ENCODE measurements around the gene ALLC.

ALLC gene

DNA sequence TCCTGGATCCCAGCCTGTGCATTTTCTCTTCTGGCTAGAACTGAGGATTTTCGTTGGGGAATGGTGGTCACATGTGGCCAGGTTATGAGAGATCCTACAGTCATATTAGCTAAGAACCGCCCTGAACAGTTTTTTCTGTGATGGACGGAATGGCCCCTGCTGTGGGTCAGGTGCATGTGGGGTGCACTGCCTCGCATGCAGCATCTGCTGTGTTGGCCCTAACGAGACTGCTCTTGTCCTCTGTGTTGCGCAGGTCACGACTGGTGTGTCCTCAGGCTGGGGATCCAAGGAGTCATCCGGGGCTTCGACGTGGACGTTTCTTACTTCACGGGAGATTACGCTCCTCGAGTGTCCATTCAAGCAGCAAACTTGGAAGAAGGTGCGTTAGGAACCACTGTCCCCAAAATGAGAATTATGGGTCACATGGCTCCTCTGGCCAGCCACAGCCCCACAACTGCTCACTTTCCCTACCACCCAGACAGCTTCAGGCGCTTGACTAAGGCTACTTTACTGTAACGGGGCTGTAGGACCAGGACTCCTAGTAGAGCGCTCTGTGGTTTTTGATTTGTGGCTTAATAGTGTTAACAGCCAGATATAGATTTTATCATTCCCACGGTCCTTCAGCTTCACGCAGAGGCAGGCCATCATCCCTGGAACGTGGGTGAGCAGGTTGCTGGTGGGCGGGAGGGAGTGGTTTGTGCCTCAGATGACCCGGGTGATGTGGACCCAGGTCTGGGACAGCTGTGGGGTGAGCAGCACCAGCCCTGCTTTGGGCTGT is 21.8 kb downstream of the ALLC start:
- Histone ChIP-seq H3K79me2 (ENCODE audit: insufficient read depth, low read length) (no peaks in the 10 kb centered on the region), H3K9me2 (replicated peaks; ENCODE audit: low read depth, low read length) (no peaks in the 10 kb centered on the region), H3K36me3 (ENCODE audit: insufficient read depth, low read length) (no peaks in the 10 kb centered on the region), H3K4me3 (ENCODE audit: low read length, poor library complexity, severe bottlenecking) (no peak overlapping the region), H3F3A (ENCODE audit: low read depth) (no peaks in the 10 kb centered on the region), H3K27me3 (ENCODE audit: insufficient read depth, low read length, poor library complexity, severe bottlenecking) (no peaks in the 10 kb centered on the region), H3K4me2 (ENCODE audit: low read depth, low read length, poor library complexity, severe bottlenecking) (no peak overlapping the region), H2AFZ (ENCODE audit: low read length) (no peak overlapping the region), H3K9ac (ENCODE audit: low read depth, low read length, poor library complexity, severe bottlenecking) (no peak overlapping the region), H3K9me3 (ENCODE audit: insufficient read depth, low read depth, low read length) (no peaks in the 10 kb centered on the region; the same call in 1 of the 2 replicates), H3K4me1 (ENCODE audit: insufficient read depth, low read length, poor library complexity, severe bottlenecking) (no peaks in the 10 kb centered on the region), H4K20me1 (ENCODE audit: insufficient read depth, low read length, poor library complexity, severe bottlenecking) (no peaks in the 10 kb centered on the region)
- TF ChIP-seq EZH2phosphoT487 (IDR thresholded peaks at IDR 0.05; ENCODE audit: borderline replicate concordance), result no peak
- TF ChIP-seq, protein P1, sequence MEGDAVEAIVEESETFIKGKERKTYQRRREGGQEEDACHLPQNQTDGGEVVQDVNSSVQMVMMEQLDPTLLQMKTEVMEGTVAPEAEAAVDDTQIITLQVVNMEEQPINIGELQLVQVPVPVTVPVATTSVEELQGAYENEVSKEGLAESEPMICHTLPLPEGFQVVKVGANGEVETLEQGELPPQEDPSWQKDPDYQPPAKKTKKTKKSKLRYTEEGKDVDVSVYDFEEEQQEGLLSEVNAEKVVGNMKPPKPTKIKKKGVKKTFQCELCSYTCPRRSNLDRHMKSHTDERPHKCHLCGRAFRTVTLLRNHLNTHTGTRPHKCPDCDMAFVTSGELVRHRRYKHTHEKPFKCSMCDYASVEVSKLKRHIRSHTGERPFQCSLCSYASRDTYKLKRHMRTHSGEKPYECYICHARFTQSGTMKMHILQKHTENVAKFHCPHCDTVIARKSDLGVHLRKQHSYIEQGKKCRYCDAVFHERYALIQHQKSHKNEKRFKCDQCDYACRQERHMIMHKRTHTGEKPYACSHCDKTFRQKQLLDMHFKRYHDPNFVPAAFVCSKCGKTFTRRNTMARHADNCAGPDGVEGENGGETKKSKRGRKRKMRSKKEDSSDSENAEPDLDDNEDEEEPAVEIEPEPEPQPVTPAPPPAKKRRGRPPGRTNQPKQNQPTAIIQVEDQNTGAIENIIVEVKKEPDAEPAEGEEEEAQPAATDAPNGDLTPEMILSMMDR (conservative IDR thresholded peaks at IDR 0.05; ENCODE audit: low read length), result no peak

DNA sequence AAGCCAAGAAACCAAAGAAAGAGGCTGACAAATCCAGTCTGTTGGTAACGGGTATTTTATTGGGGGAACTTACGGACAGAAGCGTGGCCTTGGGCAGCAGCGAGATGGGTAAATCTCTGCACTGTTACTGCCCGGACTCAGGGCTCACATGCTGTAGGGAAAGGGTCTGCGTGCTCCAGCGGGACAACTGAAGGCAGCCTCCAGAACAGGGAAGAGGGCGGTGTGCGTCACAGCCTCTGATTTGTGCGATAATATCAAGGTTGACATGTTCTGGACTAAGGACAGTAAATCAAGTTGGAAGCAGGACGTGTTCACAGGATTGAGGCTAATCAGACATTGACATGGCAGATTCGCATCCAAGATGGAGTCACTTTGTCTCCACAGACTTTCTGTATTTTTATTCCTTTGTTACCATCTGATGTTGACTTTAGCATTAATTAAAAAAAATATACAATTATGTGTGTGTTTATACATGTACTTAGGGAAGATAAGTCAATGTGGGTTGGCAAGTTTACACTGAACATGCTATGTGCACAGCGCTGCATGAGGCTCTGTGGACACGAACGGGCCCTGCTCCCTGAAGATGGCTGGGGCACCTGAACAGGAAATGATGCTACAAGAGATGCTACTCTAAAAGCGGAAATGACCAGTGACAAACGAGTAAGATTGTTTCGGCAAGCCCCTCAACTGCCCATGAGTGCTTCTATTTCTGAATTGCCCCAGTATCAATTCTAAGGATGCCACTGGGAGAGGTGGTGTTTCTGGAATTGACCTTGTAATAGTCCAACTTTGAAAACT is 22.7 kb downstream of the ALLC start:
- Histone ChIP-seq H4K20me1 (ENCODE audit: insufficient read depth, low read length, poor library complexity, severe bottlenecking) (no peaks in the 10 kb centered on the region), H3K4me1 (ENCODE audit: insufficient read depth, low read length, poor library complexity, severe bottlenecking) (no peaks in the 10 kb centered on the region), H3K9me2 (replicated peaks; ENCODE audit: low read depth, low read length) (no peaks in the 10 kb centered on the region), H3K4me3 (ENCODE audit: low read length, poor library complexity, severe bottlenecking) (no peak overlapping the region), H3F3A (ENCODE audit: low read depth) (no peaks in the 10 kb centered on the region), H3K9me3 (ENCODE audit: insufficient read depth, low read depth, low read length) (no peaks in the 10 kb centered on the region; the same call in 1 of the 2 replicates), H2AFZ (ENCODE audit: low read length) (no peak overlapping the region), H3K36me3 (ENCODE audit: insufficient read depth, low read length) (no peaks in the 10 kb centered on the region), H3K27me3 (ENCODE audit: insufficient read depth, low read length, poor library complexity, severe bottlenecking) (no peaks in the 10 kb centered on the region), H3K9ac (ENCODE audit: low read depth, low read length, poor library complexity, severe bottlenecking) (no peak overlapping the region), H3K4me2 (ENCODE audit: low read depth, low read length, poor library complexity, severe bottlenecking) (no peak overlapping the region), H3K79me2 (ENCODE audit: insufficient read depth, low read length) (no peaks in the 10 kb centered on the region)
- TF ChIP-seq, protein P1 (conservative IDR thresholded peaks at IDR 0.05; ENCODE audit: low read length), result no peak
- no peak for TF ChIP-seq EZH2phosphoT487 (IDR thresholded peaks at IDR 0.05; ENCODE audit: borderline replicate concordance)

DNA sequence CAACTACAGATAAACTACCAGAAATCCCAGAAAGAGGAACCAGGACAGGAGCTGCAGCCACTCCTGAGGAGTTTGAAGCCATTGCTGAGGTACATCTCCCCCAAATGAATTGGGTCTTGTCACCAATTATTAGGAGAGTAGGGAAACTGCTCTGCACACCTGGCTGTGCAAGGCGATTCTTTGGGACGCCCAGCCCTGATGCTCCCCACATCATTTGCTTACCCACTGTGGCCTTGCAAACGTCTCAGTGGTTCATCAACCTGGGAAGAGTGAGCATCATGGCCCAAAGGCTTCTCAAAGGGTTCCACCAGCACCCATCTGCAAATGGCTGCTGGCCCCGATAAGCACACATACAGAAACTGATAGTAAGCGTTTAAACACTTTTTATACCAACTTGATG is 23.6 kb downstream of the ALLC start:
- Histone ChIP-seq H3K9me3 (ENCODE audit: insufficient read depth, low read depth, low read length) (no peaks in the 10 kb centered on the region; the same call in 1 of the 2 replicates), H3F3A (ENCODE audit: low read depth) (no peaks in the 10 kb centered on the region), H3K36me3 (ENCODE audit: insufficient read depth, low read length) (no peaks in the 10 kb centered on the region), H4K20me1 (ENCODE audit: insufficient read depth, low read length, poor library complexity, severe bottlenecking) (no peaks in the 10 kb centered on the region), H3K4me1 (ENCODE audit: insufficient read depth, low read length, poor library complexity, severe bottlenecking) (no peaks in the 10 kb centered on the region), H2AFZ (ENCODE audit: low read length) (no peak overlapping the region), H3K79me2 (ENCODE audit: insufficient read depth, low read length) (no peaks in the 10 kb centered on the region), H3K4me3 (ENCODE audit: low read length, poor library complexity, severe bottlenecking) (no peak overlapping the region), H3K4me2 (ENCODE audit: low read depth, low read length, poor library complexity, severe bottlenecking) (no peak overlapping the region), H3K9ac (ENCODE audit: low read depth, low read length, poor library complexity, severe bottlenecking) (no peak overlapping the region), H3K9me2 (replicated peaks; ENCODE audit: low read depth, low read length) (no peaks in the 10 kb centered on the region), H3K27me3 (ENCODE audit: insufficient read depth, low read length, poor library complexity, severe bottlenecking) (no peaks in the 10 kb centered on the region)
- no peak for TF ChIP-seq EZH2phosphoT487 (IDR thresholded peaks at IDR 0.05; ENCODE audit: borderline replicate concordance)
- TF ChIP-seq, protein P1 (conservative IDR thresholded peaks at IDR 0.05; ENCODE audit: low read length), result no peak

Data from Loucy (cell line).